ENCODE data around the gene SRGAP1. TPM values are rescaled to one million over a fixed set of nuclear protein-coding genes. Genes with fewer than 3 reads are reported as not detected.

The SRGAP1 gene
- total and polyA plus RNA-seq, 8 donors, result 0.70 to 37.9 (median 9.8) TPM

GRCh38 chr12:63998584-63998983, 154.1 kb downstream of the SRGAP1 start:
- Histone ChIP-seq H3K4me3 (no peak overlapping the region), H3K36me3 (no peaks in the 10 kb centered on the region), H3K27me3 (no peaks in the 10 kb centered on the region), H3K27ac (no peak overlapping the region), H3K9me3 (no peaks in the 10 kb centered on the region), H3K4me1 (peaks cover 0 to 7% (median 0%) of the 10 kb centered on the region in 4 donors)
- intact Hi-C loops (cut with DNase I; ENCODE audit: low total_unique reads), result no loop called here
- DNase-seq, result no peak
- TF ChIP-seq POLR2A (IDR thresholded peaks at IDR 0.05), result no peak
- no peak for TF ChIP-seq CTCF (IDR thresholded peaks at IDR 0.05)
- TF ChIP-seq POLR2AphosphoS5 (IDR thresholded peaks at IDR 0.05), result no peak
- no peak for TF ChIP-seq EP300 (IDR thresholded peaks at IDR 0.05)

- Histone ChIP-seq H3K9me3 (no peaks in the 10 kb centered on the region), H3K27ac (no peak overlapping the region), H3K27me3 (no peaks in the 10 kb centered on the region), H3K4me1 (no peaks in the 10 kb centered on the region), H3K36me3 (no peaks in the 10 kb centered on the region), H3K4me3 (no peak overlapping the region)
- no peak for DNase-seq
- intact Hi-C loops (cut with DNase I; ENCODE audit: low total_unique reads), result no loop called here
- TF ChIP-seq CTCF (IDR thresholded peaks at IDR 0.05) (no peak), EP300 (IDR thresholded peaks at IDR 0.05) (no peak), POLR2AphosphoS5 (IDR thresholded peaks at IDR 0.05) (no peak), POLR2A (IDR thresholded peaks at IDR 0.05) (no peak)
- 87 to 97% (median 94%) methylated on average over 3 of the region's 3 CpGs for WGBS, 5 donors
These were observed 155.4 kb downstream of the SRGAP1 start for GRCh38 chr12:63999853-64000252.

- Histone ChIP-seq H3K27me3 (no peaks in the 10 kb centered on the region), H3K36me3 (no peaks in the 10 kb centered on the region), H3K4me3 (no peak overlapping the region), H3K27ac (no peak overlapping the region), H3K4me1 (no peaks in the 10 kb centered on the region), H3K9me3 (no peaks in the 10 kb centered on the region)
- no peak for DNase-seq
- TF ChIP-seq EP300 (IDR thresholded peaks at IDR 0.05) (no peak), CTCF (IDR thresholded peaks at IDR 0.05) (no peak), POLR2AphosphoS5 (IDR thresholded peaks at IDR 0.05) (no peak), POLR2A (IDR thresholded peaks at IDR 0.05) (no peak)
- intact Hi-C loops (cut with DNase I; ENCODE audit: low total_unique reads), result no loop called here
These were observed 156.9 kb downstream of the SRGAP1 start for GRCh38 chr12:64001439-64001838.

DNA sequence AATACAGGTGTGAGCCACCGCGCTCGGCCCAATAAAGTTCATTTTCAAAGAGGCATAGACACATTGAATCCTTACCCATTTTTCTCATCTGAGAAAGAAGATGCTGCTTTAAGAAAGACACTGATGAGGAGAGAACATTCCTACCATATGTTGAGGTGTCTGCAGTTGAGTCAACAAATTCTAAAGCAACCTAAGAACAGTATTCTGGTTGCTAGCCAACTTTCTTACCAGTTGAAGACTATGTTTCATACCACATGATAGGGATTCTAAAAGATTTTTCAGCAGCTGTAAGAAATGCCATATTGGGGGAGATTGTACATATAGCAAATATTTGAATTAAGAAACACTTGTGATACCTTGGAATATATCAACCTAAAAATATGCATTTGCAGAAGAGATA, 160.1 kb downstream of the SRGAP1 start:
- TF ChIP-seq POLR2AphosphoS5 (IDR thresholded peaks at IDR 0.05), result no peak
- Histone ChIP-seq H3K4me3 (no peak overlapping the region), H3K27ac (no peak overlapping the region), H3K27me3 (no peaks in the 10 kb centered on the region), H3K36me3 (no peaks in the 10 kb centered on the region), H3K4me1 (no peaks in the 10 kb centered on the region), H3K9me3 (no peaks in the 10 kb centered on the region)
- WGBS, 5 donors, result 94 to 100% (median 97%) methylated on average over 3 of the region's 3 CpGs
- DNase-seq, result no peak
- intact Hi-C loops (cut with DNase I; ENCODE audit: low total_unique reads), result no loop called here

DNA sequence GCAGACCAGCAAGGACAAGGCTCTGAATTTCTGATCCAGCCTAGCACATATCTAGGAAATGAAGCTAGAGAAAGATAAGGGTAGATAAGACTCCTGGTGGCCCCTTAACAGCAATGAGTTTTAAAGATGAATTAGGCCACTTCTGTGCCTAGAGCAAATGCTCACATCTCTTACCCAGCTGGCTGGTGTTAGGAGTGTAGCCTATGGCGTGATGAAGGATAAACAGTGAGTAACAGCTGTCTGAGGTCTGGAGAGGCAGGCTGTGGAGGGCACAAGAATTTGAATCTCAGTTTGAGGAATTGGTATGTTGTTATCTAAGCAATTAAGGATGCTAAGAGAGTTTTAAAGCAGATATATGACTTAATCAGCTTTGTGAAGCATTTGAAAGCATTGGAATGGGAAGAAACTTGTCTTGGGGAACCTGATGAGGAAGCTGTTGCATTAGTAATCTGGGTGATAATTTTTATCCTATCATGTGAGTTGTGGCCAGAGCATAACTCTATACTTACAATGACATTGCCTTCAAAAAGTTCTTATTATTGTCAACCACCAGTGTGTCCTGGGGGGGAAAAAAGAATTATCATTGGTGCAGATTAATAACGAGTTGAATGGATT, 161.8 kb downstream of the SRGAP1 start:
- no peaks in the 10 kb centered on the region for H3K4me1 ChIP-seq

More for the DNA sequence above, 161.8 kb downstream of the SRGAP1 start:
- Histone ChIP-seq H3K9me3 (no peaks in the 10 kb centered on the region), H3K27me3 (no peaks in the 10 kb centered on the region), H3K4me3 (no peak overlapping the region), H3K27ac (no peak overlapping the region), H3K36me3 (no peaks in the 10 kb centered on the region)
- intact Hi-C loops (cut with DNase I; ENCODE audit: low total_unique reads), result no loop called here
- TF ChIP-seq CTCF (IDR thresholded peaks at IDR 0.05), result no peak
- TF ChIP-seq EP300 (IDR thresholded peaks at IDR 0.05), result no peak
- TF ChIP-seq POLR2A (IDR thresholded peaks at IDR 0.05), result no peak
- no peak for TF ChIP-seq POLR2AphosphoS5 (IDR thresholded peaks at IDR 0.05)
- WGBS, 5 donors, result 27 to 81% (median 55%) methylated on average over 2 of the region's 2 CpGs
- no peak for DNase-seq

Data from stomach (tissue), 9 donors.